Activated T-helper 17 cell treated with anti-CD3 and anti-CD28 coated beads, Interleukin-2, amount 50 U/mL, for 72 hours (primary cell): ENCODE data around the gene BCAS1. TPM values are rescaled to one million over a fixed set of nuclear protein-coding genes. Genes with fewer than 3 reads are reported as not detected.

Source experiments
- ATAC-seq: fragments of 150-1000 bp; cut with Tn5 transposase; replicated peaks from 2 replicates; pipeline ENCODE4 v1.10.0; 2021; ENCODE audit warnings: mild to moderate bottlenecking, moderate library complexity
- H3K27ac Mint-ChIP-seq: one replicate; pipeline ENCODE4 v1.8.0; 2022; ENCODE audit warnings: mixed read lengths
- H3K27me3 Mint-ChIP-seq: one replicate; pipeline ENCODE4 v1.8.0; 2022; ENCODE audit warnings: mixed read lengths
- H3K36me3 Mint-ChIP-seq: one replicate; pipeline ENCODE4 v1.8.0; 2022; ENCODE audit warnings: low read depth, mild to moderate bottlenecking, mixed read lengths
- H3K4me1 Mint-ChIP-seq: one replicate; pipeline ENCODE4 v1.8.0; 2022; ENCODE audit warnings: mixed read lengths
- H3K4me3 Mint-ChIP-seq: one replicate; pipeline ENCODE4 v1.8.0; 2022; ENCODE audit warnings: mild to moderate bottlenecking, mixed read lengths
- H3K9me3 Mint-ChIP-seq: one replicate; pipeline ENCODE4 v1.8.0; 2022; ENCODE audit warnings: mixed read lengths
- total RNA-seq, 2 donors: library from RNA; stranded (reverse); gene quantifications; one replicate each; pipeline ENCODE4 v1.2.3, GENCODE V29; 2022

The BCAS1 gene
- total RNA-seq, 2 donors from 2014 or later: 0.11 TPM; not detected in 1

GRCh38 chr20:53946106-53946505 is 124.3 kb downstream of the BCAS1 start:
- ATAC-seq: no peak
- Mint-ChIP-seq H3K4me3 (no peak overlapping the region), H3K4me1 (peaks cover 23% of the 10 kb centered on the region), H3K36me3 (no peaks in the 10 kb centered on the region), H3K9me3 (no peaks in the 10 kb centered on the region), H3K27me3 (no peaks in the 10 kb centered on the region), H3K27ac (no peak overlapping the region)

DNA sequence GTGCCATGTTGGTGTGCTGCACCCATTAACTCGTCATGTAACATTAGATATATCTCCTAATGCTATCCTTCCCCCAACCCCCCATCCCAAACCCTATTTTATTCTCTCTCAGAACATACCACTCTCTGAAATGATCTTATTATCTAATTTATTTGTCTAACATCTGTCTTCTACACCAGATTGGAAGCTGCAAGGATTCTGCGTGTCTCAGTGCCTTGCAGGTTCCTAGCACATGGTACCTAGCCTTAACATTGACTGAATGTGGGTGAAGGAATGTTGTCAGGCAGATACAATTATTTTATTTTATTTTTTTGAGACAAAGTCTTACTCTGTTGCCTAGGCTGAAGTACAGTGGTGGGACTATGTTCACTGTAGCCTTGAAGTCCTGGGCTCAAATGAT is 124.9 kb downstream of the BCAS1 start:
- Mint-ChIP-seq H3K27me3 (no peaks in the 10 kb centered on the region), H3K4me3 (no peak overlapping the region), H3K4me1 (peaks cover 23% of the 10 kb centered on the region), H3K27ac (no peak overlapping the region), H3K36me3 (no peaks in the 10 kb centered on the region), H3K9me3 (no peaks in the 10 kb centered on the region)
- ATAC-seq: no peak

DNA sequence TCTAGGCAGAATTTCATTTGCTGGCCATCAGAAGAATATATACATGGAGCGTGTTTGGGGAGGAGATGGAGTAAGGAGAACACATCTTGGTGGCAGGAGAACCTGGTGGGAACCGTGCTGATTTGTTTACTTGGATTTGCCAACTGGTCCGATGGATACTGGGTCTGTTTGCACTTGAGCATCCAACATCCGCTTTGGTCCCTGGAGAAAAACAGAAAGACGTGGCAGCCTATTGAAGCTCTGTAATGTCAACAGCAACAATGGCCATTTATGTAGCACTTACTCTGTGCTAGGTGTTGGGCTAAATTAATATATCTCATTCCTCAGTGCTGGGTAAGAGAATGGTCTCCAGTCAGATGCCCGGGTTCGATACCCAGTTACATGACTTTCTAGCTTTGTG is 125.6 kb downstream of the BCAS1 start:
- Mint-ChIP-seq H3K27ac (no peak overlapping the region), H3K4me3 (peak overlapping the region; percentile 23), H3K9me3 (no peaks in the 10 kb centered on the region), H3K36me3 (no peaks in the 10 kb centered on the region), H3K4me1 (peaks cover 16% of the 10 kb centered on the region), H3K27me3 (no peaks in the 10 kb centered on the region)
- no peak for ATAC-seq

DNA sequence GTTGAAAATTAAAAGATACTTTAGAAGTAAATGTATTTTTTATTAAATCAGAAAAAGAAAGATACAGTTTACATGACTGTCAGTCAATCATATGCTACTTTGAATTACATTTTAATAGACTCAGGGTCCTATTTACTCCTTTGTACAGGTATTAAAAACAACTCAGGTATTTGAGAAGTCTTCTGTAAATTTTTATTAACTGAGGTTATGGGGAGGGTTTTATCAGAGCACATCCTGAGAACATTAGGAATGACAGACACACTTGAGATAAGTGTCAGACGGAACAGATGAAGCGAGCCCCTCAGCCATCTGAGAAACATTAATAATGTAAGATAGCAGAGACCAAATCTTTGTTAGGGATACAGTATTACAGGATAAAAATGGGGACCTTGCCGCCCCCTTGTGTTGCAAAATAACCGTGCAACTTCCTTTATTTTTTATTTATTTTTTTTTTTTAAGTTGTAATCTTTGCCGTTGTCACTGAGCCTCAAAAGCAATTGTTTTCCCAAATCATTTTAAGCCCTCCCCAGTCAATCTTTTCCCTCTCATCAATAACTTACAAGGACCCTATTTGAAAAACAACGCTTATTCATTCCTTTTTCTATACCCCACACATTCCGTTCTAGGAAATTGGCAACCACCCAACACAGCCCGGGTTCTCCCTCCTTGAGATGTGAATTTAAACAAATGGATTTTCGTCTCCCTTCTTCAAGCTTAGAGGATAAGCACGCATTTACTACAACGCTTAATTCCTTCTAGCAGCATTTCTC is 126.7 kb downstream of the BCAS1 start:
- no peaks in the 10 kb centered on the region for H3K36me3 Mint-ChIP-seq
- no peaks in the 10 kb centered on the region for H3K27me3 Mint-ChIP-seq
- H3K27ac Mint-ChIP-seq: no peak overlapping the region
- ATAC-seq: no peak
- H3K9me3 Mint-ChIP-seq: no peaks in the 10 kb centered on the region
- peaks cover 7% of the 10 kb centered on the region for H3K4me1 Mint-ChIP-seq
- H3K4me3 Mint-ChIP-seq: peak overlapping the region; percentile 23

DNA sequence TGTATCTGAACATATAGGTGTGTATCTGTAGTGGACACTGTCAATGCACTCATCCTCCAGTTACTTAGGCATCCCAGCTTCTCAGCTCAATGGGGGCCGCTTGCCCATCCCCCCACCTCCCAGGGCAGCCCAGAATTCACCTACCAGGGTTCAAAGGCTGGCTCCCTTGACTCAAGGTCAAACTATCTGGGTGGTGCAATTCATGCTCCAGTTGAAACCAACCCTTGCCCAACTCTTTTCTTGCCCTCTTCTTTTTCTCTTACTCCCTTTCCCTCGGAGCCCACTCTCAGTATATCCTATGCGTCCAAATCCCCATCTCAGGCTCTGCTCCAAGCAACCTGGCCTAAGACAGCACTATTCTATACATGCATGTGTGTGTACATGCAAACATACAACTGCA is 127.4 kb downstream of the BCAS1 start:
- H3K4me1 Mint-ChIP-seq: peaks cover 2% of the 10 kb centered on the region
- H3K27me3 Mint-ChIP-seq: no peaks in the 10 kb centered on the region
- H3K27ac Mint-ChIP-seq: no peak overlapping the region

DNA sequence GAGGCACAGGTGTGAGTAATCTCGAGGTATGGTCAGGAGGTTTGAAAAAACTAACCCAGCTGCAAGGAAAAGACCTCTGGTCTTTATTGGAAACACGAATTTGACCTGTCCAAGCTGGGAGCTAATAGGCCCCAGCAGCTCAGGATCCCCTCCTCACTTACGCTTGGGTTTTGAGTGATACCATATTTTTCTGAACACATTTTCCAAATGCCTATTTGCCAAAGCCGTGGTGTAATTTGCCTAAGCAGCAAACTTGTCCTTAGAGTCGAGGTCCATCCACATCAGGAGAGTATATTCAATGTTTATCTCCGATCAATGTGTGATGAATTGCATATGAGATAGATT is 128.0 kb downstream of the BCAS1 start:
- Mint-ChIP-seq H3K36me3 (no peaks in the 10 kb centered on the region), H3K27me3 (no peaks in the 10 kb centered on the region), H3K4me1 (peaks cover 4% of the 10 kb centered on the region), H3K9me3 (no peaks in the 10 kb centered on the region), H3K27ac (no peak overlapping the region), H3K4me3 (no peak overlapping the region)
- ATAC-seq: no peak

More for the DNA sequence above, 127.4 kb downstream of the BCAS1 start:
- no peak for ATAC-seq
- Mint-ChIP-seq H3K36me3 (no peaks in the 10 kb centered on the region), H3K4me3 (no peak overlapping the region), H3K9me3 (no peaks in the 10 kb centered on the region)

- Mint-ChIP-seq H3K4me3 (no peak overlapping the region), H3K27me3 (no peaks in the 10 kb centered on the region), H3K9me3 (no peaks in the 10 kb centered on the region), H3K27ac (no peak overlapping the region), H3K36me3 (no peaks in the 10 kb centered on the region), H3K4me1 (peaks cover 4% of the 10 kb centered on the region)
- ATAC-seq: no peak
Measured at GRCh38 chr20:53941680-53942471, 128.5 kb downstream of the BCAS1 start.

- Mint-ChIP-seq H3K27ac (no peak overlapping the region), H3K36me3 (no peaks in the 10 kb centered on the region), H3K4me1 (peaks cover 4% of the 10 kb centered on the region), H3K27me3 (no peaks in the 10 kb centered on the region), H3K9me3 (no peaks in the 10 kb centered on the region), H3K4me3 (no peak overlapping the region)
- ATAC-seq: no peak
Measured at GRCh38 chr20:53940907-53941545, 129.4 kb downstream of the BCAS1 start.

GRCh38 chr20:53940360-53940702 is 130.1 kb downstream of the BCAS1 start:
- H3K36me3 Mint-ChIP-seq: no peaks in the 10 kb centered on the region
- peaks cover 11% of the 10 kb centered on the region for H3K4me1 Mint-ChIP-seq
- no peak overlapping the region for H3K27ac Mint-ChIP-seq
- no peak overlapping the region for H3K4me3 Mint-ChIP-seq
- no peaks in the 10 kb centered on the region for H3K27me3 Mint-ChIP-seq
- H3K9me3 Mint-ChIP-seq: no peaks in the 10 kb centered on the region
- no peak for ATAC-seq

DNA sequence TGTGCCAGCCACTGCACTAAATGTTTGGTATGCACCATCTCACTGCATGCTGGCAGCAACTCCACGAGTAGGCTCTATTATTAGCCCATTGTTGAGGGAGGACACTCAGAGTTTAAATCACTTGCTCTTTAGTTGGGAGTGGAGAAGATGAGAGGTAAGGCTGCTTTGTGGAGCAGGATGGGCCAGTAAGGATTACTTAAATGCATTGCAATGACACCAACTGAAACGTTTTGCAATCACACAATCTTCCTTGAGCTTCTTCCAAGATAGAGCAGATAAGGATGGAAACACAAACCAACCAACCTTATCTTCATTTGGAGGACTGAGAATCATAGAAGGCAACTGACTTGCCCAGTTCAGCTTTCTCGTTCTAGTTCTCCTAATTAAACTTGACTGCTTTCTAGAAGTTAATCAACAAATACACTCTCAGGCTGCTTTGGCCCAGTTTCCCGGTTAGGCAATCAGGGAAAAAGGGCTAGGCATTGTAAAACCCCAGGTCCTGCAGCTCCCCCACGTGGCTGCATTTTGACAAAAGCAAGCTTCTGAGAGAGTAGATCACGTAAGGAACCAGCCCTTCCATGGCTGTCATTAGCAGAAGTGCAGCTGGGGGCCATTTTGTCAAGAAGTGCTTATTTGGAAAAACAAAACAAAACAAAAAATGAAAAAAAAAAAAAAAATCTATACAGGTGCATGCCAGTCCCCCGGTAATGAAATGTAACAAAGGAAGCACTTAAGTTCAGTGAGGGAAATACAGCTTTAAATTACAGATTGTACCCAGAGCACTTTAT is 130.6 kb downstream of the BCAS1 start:
- Mint-ChIP-seq H3K27ac (no peak overlapping the region), H3K27me3 (no peaks in the 10 kb centered on the region)

DNA sequence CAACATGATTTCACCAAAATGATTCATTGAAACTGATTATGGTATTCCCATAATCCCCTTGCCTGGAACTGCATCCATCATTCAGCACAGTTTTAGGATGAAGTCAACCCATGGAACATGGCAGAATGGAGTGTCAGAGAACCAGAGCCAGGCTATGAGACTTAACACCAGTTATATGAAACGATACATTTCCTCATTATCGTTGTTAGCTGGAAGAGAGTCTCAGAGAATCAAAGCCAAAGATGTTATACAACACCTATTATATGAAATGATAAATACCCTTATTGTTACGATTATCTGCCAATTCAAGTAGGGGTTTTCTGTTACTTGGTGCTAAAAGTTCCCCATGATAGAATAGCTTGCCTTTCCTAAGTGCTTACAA is 131.2 kb downstream of the BCAS1 start:
- H3K4me1 Mint-ChIP-seq: peaks cover 22% of the 10 kb centered on the region
- H3K9me3 Mint-ChIP-seq: no peaks in the 10 kb centered on the region
- no peaks in the 10 kb centered on the region for H3K27me3 Mint-ChIP-seq
- H3K27ac Mint-ChIP-seq: no peak overlapping the region
- H3K4me3 Mint-ChIP-seq: no peak overlapping the region
- no peak for ATAC-seq
- no peaks in the 10 kb centered on the region for H3K36me3 Mint-ChIP-seq

More for the DNA sequence above, 130.6 kb downstream of the BCAS1 start:
- Mint-ChIP-seq H3K4me1 (peaks cover 17% of the 10 kb centered on the region), H3K4me3 (no peak overlapping the region), H3K36me3 (no peaks in the 10 kb centered on the region), H3K9me3 (no peaks in the 10 kb centered on the region)
- peak; percentile 89 for ATAC-seq

DNA sequence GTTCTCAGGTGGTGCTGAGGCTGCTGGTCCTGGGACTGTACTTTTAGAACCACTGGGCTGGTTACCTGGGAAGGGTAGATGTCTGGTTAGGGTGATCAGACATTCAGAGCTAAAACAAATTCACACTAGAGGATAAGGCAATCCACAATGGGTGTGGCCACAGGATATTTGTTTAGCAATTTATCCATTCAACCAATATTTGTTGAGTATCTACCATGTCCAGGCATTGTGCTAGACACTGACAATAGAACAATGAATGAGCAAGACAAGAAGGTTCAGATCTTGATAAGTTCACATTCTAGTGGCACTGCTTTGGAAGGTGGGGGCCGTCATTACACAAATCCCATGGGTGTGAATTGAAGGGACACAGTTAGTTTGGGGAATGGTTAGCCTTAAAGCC is 131.7 kb downstream of the BCAS1 start:
- H3K27ac Mint-ChIP-seq: no peak overlapping the region
- no peak for ATAC-seq
- H3K9me3 Mint-ChIP-seq: no peaks in the 10 kb centered on the region
- H3K36me3 Mint-ChIP-seq: no peaks in the 10 kb centered on the region
- H3K27me3 Mint-ChIP-seq: no peaks in the 10 kb centered on the region
- no peak overlapping the region for H3K4me3 Mint-ChIP-seq
- H3K4me1 Mint-ChIP-seq: peaks cover 26% of the 10 kb centered on the region

DNA sequence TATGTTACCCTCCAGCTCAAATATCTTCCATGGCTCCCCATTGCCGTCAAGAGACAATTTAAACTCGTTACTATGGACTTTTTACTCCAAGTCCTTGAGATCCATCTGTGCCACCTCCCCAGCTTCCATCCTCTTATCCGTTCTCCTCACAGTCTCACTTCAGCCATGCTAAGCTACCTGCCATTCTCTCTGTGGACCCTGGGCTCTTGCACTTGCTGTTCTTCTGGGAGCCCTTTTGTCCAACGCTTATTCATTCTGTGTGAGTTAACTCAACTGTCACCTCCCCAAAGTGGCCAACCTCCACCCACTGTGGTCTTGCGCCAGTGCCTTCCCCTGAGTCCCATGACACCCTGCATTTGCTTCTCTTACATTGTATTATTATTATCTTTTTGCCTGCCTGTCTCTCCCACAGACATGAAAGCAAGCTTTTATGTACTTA is 132.4 kb downstream of the BCAS1 start:
- Mint-ChIP-seq H3K27ac (no peak overlapping the region), H3K4me1 (peaks cover 32% of the 10 kb centered on the region), H3K4me3 (no peak overlapping the region), H3K9me3 (no peaks in the 10 kb centered on the region), H3K27me3 (no peaks in the 10 kb centered on the region), H3K36me3 (no peaks in the 10 kb centered on the region)
- no peak for ATAC-seq

GRCh38 chr20:53937339-53937741 is 133.1 kb downstream of the BCAS1 start:
- H3K4me3 Mint-ChIP-seq: no peak overlapping the region
- H3K4me1 Mint-ChIP-seq: peaks cover 32% of the 10 kb centered on the region
- no peaks in the 10 kb centered on the region for H3K27me3 Mint-ChIP-seq
- no peak overlapping the region for H3K27ac Mint-ChIP-seq
- no peaks in the 10 kb centered on the region for H3K9me3 Mint-ChIP-seq
- no peak for ATAC-seq
- no peaks in the 10 kb centered on the region for H3K36me3 Mint-ChIP-seq
